Measurements from ENCODE around the gene STX1A.

STX1A gene

GRCh38 chr7:73738612-73739386 is 19.3 kb upstream of the STX1A start, which contains the start of gene ABHD11 (continued):
- TF ChIP-seq BCL11A (tag by site-specific recombination; IDR thresholded peaks at IDR 0.05; ENCODE audit: low read depth) (no peak), ZNF292 (tag by site-specific recombination; IDR thresholded peaks at IDR 0.05; ENCODE audit: borderline replicate concordance, low read depth) (no peak), ZNF112 (tag by site-specific recombination; IDR thresholded peaks at IDR 0.05) (no peak), ZNF23 (tag by site-specific recombination; IDR thresholded peaks at IDR 0.05; ENCODE audit: borderline replicate concordance) (no peak), ZNF501 (tag by site-specific recombination; IDR thresholded peaks at IDR 0.05) (peak; percentile 57; the same call in 1 of the 2 replicates), ZNF324 (tag by site-specific recombination; IDR thresholded peaks at IDR 0.05) (peak; percentile 84), ZNF138 (tag by site-specific recombination; IDR thresholded peaks at IDR 0.05; ENCODE audit: borderline replicate concordance) (no peak), ZNF416 (tag by site-specific recombination; IDR thresholded peaks at IDR 0.05) (no peak), ZNF626 (tag by site-specific recombination; IDR thresholded peaks at IDR 0.05) (no peak), GLIS1 (tag by site-specific recombination; IDR thresholded peaks at IDR 0.05) (peak; percentile 46), ZNF830 (tag by site-specific recombination; IDR thresholded peaks at IDR 0.05; ENCODE audit: low read depth) (no peak), ZNF391 (tag by site-specific recombination; IDR thresholded peaks at IDR 0.05; ENCODE audit: borderline replicate concordance, low read depth) (0 out of 2 replicates have a peak, but pooled peaks have one; percentile 42), ZNF404 (tag by site-specific recombination; IDR thresholded peaks at IDR 0.05) (no peak), ZNF488 (tag by site-specific recombination; IDR thresholded peaks at IDR 0.05) (no peak), BCL11B (tag by site-specific recombination; IDR thresholded peaks at IDR 0.05; ENCODE audit: low read depth) (no peak), MYNN (tag by site-specific recombination; IDR thresholded peaks at IDR 0.05; ENCODE audit: borderline replicate concordance) (no peak), ZNF341 (tag by site-specific recombination; IDR thresholded peaks at IDR 0.05; ENCODE audit: low read depth) (no peak), PRDM6 (tag by site-specific recombination; IDR thresholded peaks at IDR 0.05) (no peak), ZBTB7A (tag by site-specific recombination; IDR thresholded peaks at IDR 0.05; ENCODE audit: low read depth) (no peak), ZNF555 (tag by site-specific recombination; conservative IDR thresholded peaks at IDR 0.05) (no peak), TCF7L2 (IDR thresholded peaks at IDR 0.05; ENCODE audit: borderline replicate concordance, low read depth, low read length) (no peak), REPIN1 (tag by site-specific recombination; IDR thresholded peaks at IDR 0.05; ENCODE audit: low read depth) (no peak), ZNF140 (tag by site-specific recombination; IDR thresholded peaks at IDR 0.05) (no peak), SETDB1 (IDR thresholded peaks at IDR 0.05; ENCODE audit: insufficient read length, low read length) (no peak), GLI2 (tag by site-specific recombination; IDR thresholded peaks at IDR 0.05; ENCODE audit: borderline replicate concordance, low read depth) (no peak), ZNF146 (tag by site-specific recombination; IDR thresholded peaks at IDR 0.05) (no peak), ZBTB1 (tag by site-specific recombination; IDR thresholded peaks at IDR 0.05) (peak; percentile 89), ZBTB11 (tag by site-specific recombination; conservative IDR thresholded peaks at IDR 0.05; ENCODE audit: low read depth) (peak; percentile 64), OVOL3 (tag by site-specific recombination; IDR thresholded peaks at IDR 0.05) (no peak), ZNF311 (tag by site-specific recombination; IDR thresholded peaks at IDR 0.05; ENCODE audit: borderline replicate concordance) (no peak), ZNF157 (tag by site-specific recombination; IDR thresholded peaks at IDR 0.05) (no peak)
- TF ChIP-seq, protein P1, sequence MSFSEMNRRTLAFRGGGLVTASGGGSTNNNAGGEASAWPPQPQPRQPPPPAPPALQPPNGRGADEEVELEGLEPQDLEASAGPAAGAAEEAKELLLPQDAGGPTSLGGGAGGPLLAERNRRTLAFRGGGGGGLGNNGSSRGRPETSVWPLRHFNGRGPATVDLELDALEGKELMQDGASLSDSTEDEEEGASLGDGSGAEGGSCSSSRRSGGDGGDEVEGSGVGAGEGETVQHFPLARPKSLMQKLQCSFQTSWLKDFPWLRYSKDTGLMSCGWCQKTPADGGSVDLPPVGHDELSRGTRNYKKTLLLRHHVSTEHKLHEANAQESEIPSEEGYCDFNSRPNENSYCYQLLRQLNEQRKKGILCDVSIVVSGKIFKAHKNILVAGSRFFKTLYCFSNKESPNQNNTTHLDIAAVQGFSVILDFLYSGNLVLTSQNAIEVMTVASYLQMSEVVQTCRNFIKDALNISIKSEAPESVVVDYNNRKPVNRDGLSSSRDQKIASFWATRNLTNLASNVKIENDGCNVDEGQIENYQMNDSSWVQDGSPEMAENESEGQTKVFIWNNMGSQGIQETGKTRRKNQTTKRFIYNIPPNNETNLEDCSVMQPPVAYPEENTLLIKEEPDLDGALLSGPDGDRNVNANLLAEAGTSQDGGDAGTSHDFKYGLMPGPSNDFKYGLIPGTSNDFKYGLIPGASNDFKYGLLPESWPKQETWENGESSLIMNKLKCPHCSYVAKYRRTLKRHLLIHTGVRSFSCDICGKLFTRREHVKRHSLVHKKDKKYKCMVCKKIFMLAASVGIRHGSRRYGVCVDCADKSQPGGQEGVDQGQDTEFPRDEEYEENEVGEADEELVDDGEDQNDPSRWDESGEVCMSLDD (tag by site-specific recombination; IDR thresholded peaks at IDR 0.05) = peak; percentile 45; the same call in 1 of the 2 replicates

Measured in HEK293 (cell line).